Posterior vena cava (tissue), 2 donors: ENCODE measurements around the gene AGER. TPM values are rescaled to one million over a fixed set of nuclear protein-coding genes. Genes with fewer than 3 reads are reported as not detected.

Experiments used
- DNase-seq: peaks from one replicate; pipeline ENCODE4 v3.0.0-alpha.2; 2020; ENCODE audit warnings: low spot score
- intact Hi-C, 2 donors: fragments of 100-400 bp; cut with DNase I; formaldehyde crosslinking; loops; one replicate each; pipeline versions ENCODE4 v1.14.1 to v1.14.2; 2022 to 2023
- microRNA-seq, 2 donors: library from miRNA; unstranded; fragments of <30 nt; microRNA quantifications; one replicate each; pipeline ENCODE4 v1.2.0, GENCODE V29; 2020 to 2021; ENCODE audit warnings: borderline microRNAs expressed in 2 of 2
- total RNA-seq, 2 donors: library from RNA; stranded (reverse); fragmentation: NEBNext Ultra II Directional; extraction: Animal tissue kit (Norgen Biotek cat#: 25700); gene quantifications; one replicate each; pipeline ENCODE4 v1.2.1, GENCODE V29; 2021
- donor health status: DM: yes; HTN: yes; CAD: no.
- donor health status: DM: yes; HTN: yes; CAD: no.

The AGER gene
- total RNA-seq, 2 donors from 2014 or later: 4.6 to 7.3 TPM

- intact Hi-C loops: no loop called here
- DNase-seq: no peak
These were observed 51.9 kb downstream of the AGER start for GRCh38 chr6:32132110-32132509.

- no peak for DNase-seq
These were observed 52.6 kb downstream of the AGER start for GRCh38 chr6:32131439-32131948.

More at GRCh38 chr6:32131439-32131948, 52.6 kb downstream of the AGER start:
- intact Hi-C loops: no loop called here

Small RNA genes within 50 kb of the gene (microRNA-seq; reads per million reads assigned to microRNA genes)
- 0.78 to 1.9 reads per million in 2 donors for gene MIR6721
- gene MIR6833: 0 to 0.26 reads per million in 2 donors

Other genes starting within 250 kb of the AGER start
- 10 to 100 TPM; 35.8 to 83.3 TPM for gene CFB, start 238.2 kb downstream of the AGER start, total RNA-seq
- gene NELFE, start 225.3 kb downstream of the AGER start, total RNA-seq: 10 to 100 TPM; 41.6 to 52.0 TPM
- gene SKIC2, start 225.1 kb downstream of the AGER start, total RNA-seq: 10 to 100 TPM; 41.6 to 42.9 TPM
- 10 to 100 TPM; 14.5 to 15.5 TPM for gene DXO, start 212.1 kb downstream of the AGER start, total RNA-seq
- gene C4A, start 202.2 kb downstream of the AGER start, total RNA-seq: 10 to 100 TPM; 27.5 to 51.7 TPM
- gene C4B, start 169.5 kb downstream of the AGER start, total RNA-seq: 100 to 1,000 TPM in 1 of 2 donors, 10 to 100 TPM in 1; 45.4 to 121 TPM
- 1 to 10 TPM in 1 of 2 donors, under 1 TPM in 1; 0.56 to 2.5 TPM for gene CYP21A2, start 145.8 kb downstream of the AGER start, total RNA-seq
- 100 to 1,000 TPM; 189 to 407 TPM for gene TNXB, start 74.9 kb downstream of the AGER start, total RNA-seq
- gene ATF6B, start 56.0 kb downstream of the AGER start, total RNA-seq: 10 to 100 TPM; 39.0 to 63.1 TPM
- 1 to 10 TPM; 2.0 to 2.8 TPM for gene FKBPL, start 54.0 kb downstream of the AGER start, total RNA-seq
- gene PRRT1, start 32.3 kb downstream of the AGER start, total RNA-seq: 1 to 10 TPM; 2.6 to 3.6 TPM
- 10 to 100 TPM; 14.2 to 18.4 TPM for gene PPT2, start 30.1 kb downstream of the AGER start, total RNA-seq
- 10 to 100 TPM; 16.9 to 19.2 TPM for gene EGFL8, start 19.7 kb downstream of the AGER start, total RNA-seq
- 10 to 100 TPM; 42.0 to 53.3 TPM for gene AGPAT1, start 8.2 kb downstream of the AGER start, total RNA-seq
- 10 to 100 TPM; 43.2 to 46.7 TPM for gene RNF5, start 5.8 kb downstream of the AGER start, total RNA-seq
- 10 to 100 TPM; 49.4 to 53.1 TPM for gene PBX2, start 5.9 kb upstream of the AGER start, total RNA-seq
- 10 to 100 TPM; 15.4 to 22.1 TPM for gene GPSM3, start 8.4 kb upstream of the AGER start, total RNA-seq
- gene NOTCH4, start 39.8 kb upstream of the AGER start, total RNA-seq: 10 to 100 TPM; 17.3 to 24.1 TPM
- not detected for gene TSBP1, start 187.7 kb upstream of the AGER start, total RNA-seq
- gene BTNL2, start 222.9 kb upstream of the AGER start, total RNA-seq: not detected